Stimulated activated CD8-positive, alpha-beta memory T cell treated with anti-CD3 and anti-CD28 coated beads, Interleukin-4, amount 100 ng/mL, for 4 hours (primary cell): ENCODE data around the gene ADCY7.
A peak's percentile ranks its signal among the peaks of the same experiment; 100 is the strongest.

Source experiments
- DNase-seq, 2 donors: peaks; one replicate each; pipeline ENCODE4 v3.0.0-alpha.2; 2020; ENCODE audit warnings: low read depth in 2 of 2, low spot score in 1 of 2

ADCY7 gene

GRCh38 chr16:50310308-50311133, 44.2 kb downstream of the ADCY7 start:
- DNase-seq = no peak

DNA sequence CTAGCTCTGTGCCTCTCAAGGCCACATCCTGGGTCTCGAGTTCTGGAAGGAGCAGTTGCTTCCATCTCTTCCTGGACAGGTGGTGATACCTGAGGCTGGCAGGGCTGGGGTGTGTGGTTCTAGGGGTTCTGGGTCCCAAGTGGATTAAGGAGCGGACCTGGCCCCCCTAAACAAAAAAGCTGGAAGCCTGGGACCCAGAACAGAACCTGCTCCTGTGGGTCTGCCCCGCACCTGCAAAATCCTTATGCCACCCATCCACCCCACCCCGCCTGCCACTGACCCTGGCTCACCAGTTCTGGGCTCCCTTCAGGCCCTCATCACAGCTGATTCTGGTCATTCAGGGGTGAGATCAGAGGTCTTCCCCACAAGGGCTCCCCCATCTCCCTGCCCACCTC, 44.8 kb downstream of the ADCY7 start:
- no peak for DNase-seq

DNA sequence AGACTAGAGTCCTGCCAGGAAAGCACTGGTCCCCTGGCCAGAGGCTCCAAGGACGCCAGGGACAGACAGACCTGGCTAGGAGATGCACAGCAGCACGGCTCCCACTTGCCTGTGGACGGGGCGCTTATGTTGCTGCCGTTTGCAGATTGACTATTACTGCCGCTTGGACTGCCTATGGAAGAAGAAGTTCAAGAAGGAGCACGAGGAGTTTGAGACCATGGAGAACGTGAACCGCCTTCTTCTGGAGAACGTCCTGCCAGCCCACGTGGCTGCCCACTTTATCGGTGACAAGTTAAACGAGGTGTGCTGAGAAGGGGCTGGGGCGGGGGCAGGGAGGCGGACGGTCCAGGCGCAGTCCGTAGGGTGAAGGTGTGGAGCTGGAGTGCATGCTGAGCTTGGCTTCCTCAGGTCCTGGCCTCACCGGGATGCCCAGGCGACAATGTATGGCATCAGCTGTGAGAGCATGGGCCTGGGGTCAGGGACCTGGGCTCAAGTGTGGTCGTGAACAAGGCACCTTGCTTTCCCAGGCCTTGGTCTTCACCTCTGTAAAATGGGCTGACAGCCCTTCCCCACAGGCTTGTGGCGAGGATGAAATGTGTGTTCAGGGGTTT, 45.6 kb downstream of the ADCY7 start:
- no peak for DNase-seq

DNA sequence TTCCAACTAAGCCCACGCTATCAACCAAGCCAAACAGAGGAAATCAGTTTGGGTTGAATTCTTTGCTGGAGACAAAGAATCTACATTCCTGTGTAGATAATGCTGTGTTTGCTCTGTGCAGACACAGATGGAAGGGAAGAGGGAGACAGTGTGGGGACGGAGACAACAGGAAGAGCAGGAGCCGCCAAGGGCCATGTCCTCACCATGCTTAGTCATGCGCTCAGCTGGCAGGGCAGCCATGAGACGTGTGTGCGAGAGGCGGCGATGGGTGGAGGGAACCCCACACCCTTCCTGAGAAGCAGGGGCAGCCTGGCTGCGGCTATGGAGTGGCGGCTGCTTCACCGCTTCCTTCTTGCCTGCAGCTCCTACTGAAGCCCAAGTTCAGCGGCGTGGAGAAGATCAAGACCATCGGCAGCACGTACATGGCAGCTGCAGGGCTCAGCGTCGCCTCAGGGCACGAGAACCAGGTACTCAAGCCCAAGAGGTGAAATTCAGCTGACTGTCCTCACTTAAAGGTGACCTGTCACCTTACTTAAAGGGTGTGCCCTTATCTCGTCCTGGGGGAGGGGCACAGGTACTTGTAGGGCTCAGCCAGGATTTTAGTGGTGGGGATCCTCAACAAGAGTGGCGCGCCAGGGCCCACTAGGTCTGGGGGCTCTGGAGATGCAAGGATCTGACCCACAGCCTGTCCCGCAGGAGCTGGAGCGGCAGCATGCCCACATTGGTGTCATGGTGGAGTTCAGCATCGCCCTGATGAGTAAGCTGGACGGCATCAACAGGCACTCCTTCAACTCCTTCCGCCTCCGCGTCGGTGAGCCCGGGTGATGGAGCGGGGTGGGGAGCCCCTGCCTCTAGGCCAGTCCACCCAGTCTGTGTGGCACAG, 47.5 kb downstream of the ADCY7 start:
- DNase-seq = peak in 1 of 2 donors; percentile 31

DNA sequence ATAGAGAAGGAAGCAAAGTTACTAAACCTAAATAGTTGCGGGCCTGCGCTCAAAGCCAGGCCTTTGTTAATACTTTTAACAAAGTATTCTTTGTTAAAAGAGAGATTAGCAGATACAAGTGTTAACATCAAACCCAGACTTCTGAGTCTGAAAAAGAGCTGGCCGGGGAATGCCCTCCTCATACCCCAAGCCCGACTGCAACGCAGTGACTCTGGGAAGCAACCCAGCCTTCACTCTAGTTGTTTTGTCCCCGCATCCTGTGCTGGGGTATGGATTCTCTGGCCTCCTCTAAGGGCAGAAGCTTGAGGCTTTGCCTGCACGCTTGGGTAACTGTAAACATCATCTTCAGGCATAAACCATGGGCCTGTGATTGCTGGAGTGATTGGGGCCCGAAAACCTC, 48.3 kb downstream of the ADCY7 start:
- DNase-seq = no peak

DNA sequence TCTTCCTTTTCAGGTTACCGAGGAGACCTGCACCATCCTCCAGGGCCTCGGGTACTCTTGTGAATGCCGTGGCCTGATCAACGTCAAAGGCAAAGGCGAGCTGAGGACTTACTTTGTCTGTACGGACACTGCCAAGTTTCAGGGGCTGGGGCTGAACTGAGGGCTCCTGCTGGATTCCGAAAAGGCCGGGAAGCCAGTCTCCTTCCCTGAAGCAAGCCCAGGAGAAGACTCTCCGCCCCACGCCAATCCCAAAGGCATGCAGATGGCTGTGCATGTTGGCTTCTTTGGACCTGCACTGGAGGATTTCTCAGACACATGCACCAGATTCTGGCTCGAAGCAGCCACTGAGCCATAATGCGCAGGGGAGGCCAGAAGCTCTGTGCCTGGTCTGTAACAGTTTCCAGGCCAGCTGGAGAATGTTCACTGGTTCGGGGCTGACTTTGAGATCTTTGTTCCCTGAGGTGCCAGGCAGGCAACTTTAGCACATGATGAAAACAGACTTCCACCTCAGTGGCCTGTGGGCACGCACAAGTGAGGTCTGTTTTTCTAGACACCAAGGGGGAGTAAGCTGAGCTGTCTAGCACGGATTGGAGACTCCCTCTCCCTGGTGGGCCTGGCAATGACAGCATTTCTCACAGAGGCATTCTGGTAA, 49.1 kb downstream of the ADCY7 start:
- DNase-seq = no peak

- DNase-seq = no peak
Observed at GRCh38 chr16:50316102-50316847, 49.9 kb downstream of the ADCY7 start.

DNA sequence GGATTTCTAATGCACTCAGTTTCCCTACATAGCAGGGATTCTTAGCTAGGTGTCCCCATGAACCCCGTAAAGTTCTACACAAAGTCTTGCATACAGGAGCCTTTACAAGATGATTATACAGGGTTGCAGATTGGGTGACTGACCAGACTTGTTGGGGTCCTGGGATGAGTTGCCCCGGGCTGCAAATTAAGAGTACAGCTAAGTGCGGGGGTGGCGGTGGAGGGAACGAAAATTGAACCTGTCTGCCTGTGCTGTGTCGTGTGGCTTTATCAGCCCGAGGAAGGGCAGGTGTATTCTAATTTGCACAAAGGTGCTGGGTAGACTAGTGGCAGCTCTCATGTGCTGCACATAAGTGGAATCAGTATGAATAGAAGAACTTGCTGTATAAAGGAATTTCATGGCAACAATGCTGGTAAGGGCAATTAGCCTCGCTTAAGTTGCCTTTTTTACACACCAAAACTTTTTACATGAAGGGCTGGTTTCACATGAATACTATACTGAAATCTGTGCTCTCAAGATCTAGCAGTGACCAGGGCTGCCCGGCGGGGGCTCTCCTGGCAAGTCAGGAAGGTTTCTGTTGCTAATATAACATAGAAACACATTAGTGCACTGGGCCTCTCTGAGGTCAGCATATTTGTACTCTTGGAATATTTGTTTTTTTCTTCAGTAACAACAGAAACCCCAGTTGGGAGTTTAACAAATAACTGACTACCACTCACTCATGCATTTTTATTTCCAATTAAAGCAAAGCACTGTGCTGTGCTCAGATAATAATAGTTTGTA, 50.7 kb downstream of the ADCY7 start:
- no peak for DNase-seq

DNA sequence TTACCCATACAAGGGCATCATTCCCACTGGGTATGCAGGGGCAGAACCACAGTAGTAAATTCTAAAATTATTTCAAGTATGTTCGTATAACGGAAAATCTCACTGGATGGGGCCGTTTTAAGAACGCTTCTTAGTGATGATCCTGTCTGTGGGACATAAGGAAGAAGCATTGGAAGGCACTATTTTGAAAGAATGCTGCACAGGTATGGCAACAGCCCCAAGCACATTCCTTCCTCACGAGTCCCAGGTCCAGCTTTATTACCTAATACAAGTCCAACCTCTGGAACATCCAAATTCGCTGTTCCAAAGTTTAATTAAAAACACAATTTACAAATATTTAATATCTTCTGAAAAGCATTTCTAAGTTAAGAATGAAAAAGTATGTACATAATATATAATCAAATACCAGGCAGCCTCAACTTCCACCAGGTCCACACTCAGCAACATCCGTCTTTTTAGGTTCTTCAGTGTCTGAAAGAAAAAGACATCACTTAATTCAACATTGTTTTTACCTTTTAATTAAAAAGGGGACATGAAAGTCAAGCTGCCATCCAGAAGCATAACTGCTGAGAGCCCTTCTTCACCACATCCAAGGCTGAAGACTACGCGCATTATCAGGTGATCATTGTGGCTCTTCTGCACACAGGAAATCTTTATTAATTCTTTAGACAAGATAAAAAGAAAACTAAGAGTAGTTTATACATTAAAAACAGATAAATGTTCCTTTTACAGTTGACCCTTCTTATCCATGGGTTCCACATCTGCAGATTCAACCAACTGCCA, 52.6 kb downstream of the ADCY7 start:
- DNase-seq = no peak

GRCh38 chr16:50320310-50320709, 54.0 kb downstream of the ADCY7 start:
- no peak for DNase-seq

DNA sequence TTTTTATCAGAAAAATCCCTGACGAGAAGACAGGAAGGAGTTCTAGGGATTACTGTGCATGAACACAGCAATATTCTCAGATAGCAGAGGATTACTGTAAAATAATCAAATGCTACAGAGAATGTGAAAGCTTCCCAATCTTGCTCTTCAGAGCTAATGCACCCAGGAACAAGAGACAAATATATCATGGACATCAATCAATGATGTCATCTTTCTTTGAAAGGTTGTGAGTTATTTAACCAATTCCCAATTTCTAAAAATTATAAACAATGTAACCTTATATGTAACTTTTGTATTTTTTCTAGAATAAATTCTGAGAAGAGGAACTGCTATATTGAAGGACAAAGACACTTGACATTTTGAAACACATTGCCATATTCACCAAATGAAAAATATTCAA, 56.0 kb downstream of the ADCY7 start:
- no peak for DNase-seq

GRCh38 chr16:50323335-50324011, 57.1 kb downstream of the ADCY7 start:
- no peak for DNase-seq

GRCh38 chr16:50324345-50324744, 58.0 kb downstream of the ADCY7 start:
- no peak for DNase-seq

DNA sequence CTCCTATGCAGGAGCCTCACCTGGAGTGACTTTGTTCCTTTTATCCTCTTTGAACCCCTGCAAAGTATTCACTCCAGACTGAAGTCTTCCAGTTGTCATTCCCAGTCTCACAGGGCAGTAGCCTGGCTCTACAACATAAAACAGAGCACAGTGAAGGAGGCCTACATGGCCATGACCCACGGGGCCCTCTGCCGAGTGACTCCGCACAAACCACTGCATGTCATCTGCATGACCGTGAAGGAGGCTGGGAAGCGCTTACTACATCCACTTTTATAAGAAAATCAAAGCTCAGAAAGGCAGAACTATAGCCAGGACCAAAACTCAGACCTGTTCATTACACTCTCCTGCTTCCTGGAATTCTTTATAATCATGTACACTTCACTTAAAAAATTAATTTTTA, 59.9 kb downstream of the ADCY7 start:
- no peak for DNase-seq

DNA sequence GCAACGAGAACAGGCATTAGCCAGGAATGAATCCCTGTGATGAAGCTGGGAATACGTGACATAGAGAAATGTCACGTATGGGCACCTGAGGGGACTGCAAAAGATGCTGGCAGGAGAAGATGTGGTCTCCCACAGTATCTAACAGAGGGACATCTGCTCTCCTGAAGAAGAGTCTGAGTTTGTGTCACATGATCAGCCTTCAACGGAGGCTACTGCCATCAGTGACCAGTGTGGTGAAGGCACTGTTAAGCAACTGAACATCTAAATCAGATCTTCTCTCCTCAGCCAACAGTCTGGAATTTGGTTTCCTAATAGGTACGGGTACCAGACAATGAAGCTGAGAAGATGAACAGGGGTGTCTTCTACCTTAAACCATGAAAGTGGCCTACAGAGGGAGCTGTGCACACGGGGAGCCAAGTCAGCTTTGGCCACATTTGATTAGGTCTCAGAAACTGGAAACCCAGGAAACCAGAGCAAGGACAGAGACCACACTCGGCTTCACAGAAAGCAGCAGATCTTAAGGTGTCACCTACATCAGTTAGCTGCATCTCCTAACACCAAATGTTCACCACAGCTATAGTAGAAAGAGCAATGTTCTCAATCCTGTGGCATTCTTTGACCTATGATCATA, 60.6 kb downstream of the ADCY7 start:
- DNase-seq = peak in 1 of 2 donors; percentile 42

- no peak for DNase-seq
Observed at GRCh38 chr16:50329446-50330189, 63.3 kb downstream of the ADCY7 start.

- DNase-seq = no peak
Observed at GRCh38 chr16:50331570-50331969, 65.2 kb downstream of the ADCY7 start.
